OCI-LY1 (cell line): ENCODE data around the gene CMTM2.

ENCODE experiments used
- CTCF ChIP-seq: fragments of 200-600 bp; sonication (generic), shearing (Covaris generic); IDR thresholded peaks from 2 replicates; pipeline ENCODE4 v1.5.1; 2017; ENCODE audit warnings: mild to moderate bottlenecking, antibody characterized with exemption, low read length, moderate library complexity, mixed read lengths
- EZH2 ChIP-seq: fragments of 200-600 bp; sonication (generic), shearing (Covaris generic); IDR thresholded peaks from 2 replicates; pipeline ENCODE4 v1.8.0; 2017; ENCODE audit warnings: borderline replicate concordance, mixed run types, mild to moderate bottlenecking, antibody characterized with exemption, low read length, moderate library complexity, mixed read lengths

GRCh38 chr16:66617728-66618127 is 38.5 kb downstream of the CMTM2 start:
- TF ChIP-seq CTCF (no peak), EZH2 (no peak)
